ENCODE data around the gene MAML3.

MAML3 gene

GRCh38 chr4:139668658-139669201, 485.3 kb downstream of the MAML3 start:
- no peak for DNase-seq

- no peak for DNase-seq
Observed at GRCh38 chr4:139668036-139668435, 485.9 kb downstream of the MAML3 start.
